Astrocyte (in vitro differentiated cells and primary cell): Measurements from ENCODE around the gene CDK8. TPM values are rescaled to one million over a fixed set of nuclear protein-coding genes. Genes with fewer than 3 reads are reported as not detected.

Experiments used
- DNase-seq: peaks from one replicate; pipeline ENCODE4 v3.0.0-alpha.2; 2010; ENCODE audit warnings: low read depth
- FAIRE-seq: peaks from 2 replicates; lab custom pipeline; 2011; peaks lifted over from hg19 to GRCh38; lab: Jason Lieb, UNC
- H2AFZ ChIP-seq: 2 replicates; pipeline ENCODE4 v1.6.0; 2012; ENCODE audit warnings: low read depth, low read length, inconsistent platforms
- H3K27ac ChIP-seq: 2 replicates; pipeline ENCODE4 v1.5.1; 2011; ENCODE audit warnings: low read depth, low read length, inconsistent platforms
- H3K27me3 ChIP-seq: 2 replicates; pipeline ENCODE4 v1.6.0; 2011; ENCODE audit warnings: low read length, inconsistent platforms; ENCODE audit not compliant: insufficient read depth
- H3K36me3 ChIP-seq: 2 replicates; pipeline ENCODE4 v1.5.1; 2011; ENCODE audit warnings: low read length, inconsistent platforms; ENCODE audit not compliant: insufficient read depth
- H3K4me1 ChIP-seq: 2 replicates; pipeline ENCODE4 v1.5.1; 2011; ENCODE audit warnings: low read length, inconsistent platforms; ENCODE audit not compliant: insufficient read depth
- H3K4me2 ChIP-seq: 2 replicates; pipeline ENCODE4 v1.6.0; 2012; ENCODE audit warnings: low read length, inconsistent platforms
- H3K4me3 ChIP-seq: 2 replicates; pipeline ENCODE4 v1.5.1; 2011; ENCODE audit warnings: low read depth, mild to moderate bottlenecking, low read length, inconsistent platforms; ENCODE audit not compliant: insufficient read depth
- H3K79me2 ChIP-seq: 2 replicates; pipeline ENCODE4 v1.6.0; 2012; ENCODE audit warnings: mild to moderate bottlenecking, low read length, inconsistent platforms; ENCODE audit not compliant: insufficient read depth
- H3K9ac ChIP-seq: 2 replicates; pipeline ENCODE4 v1.6.0; 2012; ENCODE audit warnings: mild to moderate bottlenecking, low read length, inconsistent platforms
- H3K9me3 ChIP-seq: 2 replicates; pipeline ENCODE4 v1.5.1; 2012; ENCODE audit warnings: low read depth, mild to moderate bottlenecking, low read length, inconsistent platforms; ENCODE audit not compliant: insufficient read depth
- H4K20me1 ChIP-seq: 2 replicates; pipeline ENCODE4 v1.6.0; 2012; ENCODE audit warnings: low read length, inconsistent platforms; ENCODE audit not compliant: insufficient read depth
- H3K27ac Mint-ChIP-seq: one replicate; pipeline ENCODE4 v1.8.0; 2021; ENCODE audit warnings: mild to moderate bottlenecking, mixed read lengths; ENCODE audit not compliant: unreplicated experiment
- H3K27me3 Mint-ChIP-seq: one replicate; pipeline ENCODE4 v1.8.0; 2021; ENCODE audit warnings: low read depth, mixed read lengths; ENCODE audit not compliant: unreplicated experiment
- H3K36me3 Mint-ChIP-seq: one replicate; pipeline ENCODE4 v1.8.0; 2021; ENCODE audit warnings: low read depth, mixed read lengths; ENCODE audit not compliant: unreplicated experiment
- H3K4me1 Mint-ChIP-seq: one replicate; pipeline ENCODE4 v1.8.0; 2021; ENCODE audit warnings: low read depth, mixed read lengths; ENCODE audit not compliant: unreplicated experiment
- H3K4me3 Mint-ChIP-seq: one replicate; pipeline ENCODE4 v1.8.0; 2021; ENCODE audit warnings: mild to moderate bottlenecking, moderate library complexity, mixed read lengths; ENCODE audit not compliant: unreplicated experiment
- H3K9me3 Mint-ChIP-seq: one replicate; pipeline ENCODE4 v1.8.0; 2021; ENCODE audit warnings: mild to moderate bottlenecking, mixed read lengths; ENCODE audit not compliant: unreplicated experiment
- CTCF ChIP-seq: IDR thresholded peaks from 2 replicates; pipeline ENCODE4 v1.5.1; 2011; ENCODE audit warnings: low read depth, mild to moderate bottlenecking, inconsistent platforms, low read length, moderate library complexity; ENCODE audit not compliant: insufficient read depth
- EZH2 ChIP-seq: IDR thresholded peaks from 2 replicates; pipeline ENCODE4 v1.6.1; 2012; ENCODE audit warnings: mild to moderate bottlenecking, low read length, inconsistent platforms; ENCODE audit not compliant: insufficient read depth
- total RNA-seq: library from RNA; stranded (reverse); gene quantifications from 2 replicates; pipeline ENCODE4 v1.2.1, GENCODE V29; 2021

CDK8 gene
- total RNA-seq, 1 donor from 2014 or later = 32.4 TPM

- FAIRE-seq (no peak), DNase-seq (no peak)
- H3K9me3 ChIP-seq = no peaks in the 10 kb centered on the region
- no peaks in the 10 kb centered on the region for H3K4me1 Mint-ChIP-seq
- no peak overlapping the region for H2AFZ ChIP-seq
- H3K36me3 ChIP-seq = no peaks in the 10 kb centered on the region
- H3K9ac ChIP-seq = no peak overlapping the region
- TF ChIP-seq EZH2 = no peak
- no peak for TF ChIP-seq CTCF
- no peaks in the 10 kb centered on the region for H3K9me3 Mint-ChIP-seq
- H3K4me3 Mint-ChIP-seq = no peak overlapping the region
- no peak overlapping the region for H3K27ac Mint-ChIP-seq
- peaks cover 2% of the 10 kb centered on the region for H3K36me3 Mint-ChIP-seq
- no peaks in the 10 kb centered on the region for H4K20me1 ChIP-seq
- H3K4me2 ChIP-seq = no peak overlapping the region
- H3K79me2 ChIP-seq = no peaks in the 10 kb centered on the region
- no peak overlapping the region for H3K27ac ChIP-seq
- no peak overlapping the region for H3K4me3 ChIP-seq
- peaks cover 5% of the 10 kb centered on the region for H3K27me3 Mint-ChIP-seq
- H3K4me1 ChIP-seq = no peaks in the 10 kb centered on the region
- H3K27me3 ChIP-seq = peaks cover 4% of the 10 kb centered on the region
These were observed 23.2 kb upstream of the CDK8 start for GRCh38 chr13:26230703-26231102.

GRCh38 chr13:26236296-26236695 is 17.6 kb upstream of the CDK8 start:
- H3K36me3 Mint-ChIP-seq = no peaks in the 10 kb centered on the region

More at GRCh38 chr13:26236296-26236695, 17.6 kb upstream of the CDK8 start:
- Histone ChIP-seq H3K9me3 (no peaks in the 10 kb centered on the region), H3K27ac (no peak overlapping the region), H3K4me1 (no peaks in the 10 kb centered on the region), H3K9ac (no peak overlapping the region), H3K79me2 (no peaks in the 10 kb centered on the region), H3K36me3 (no peaks in the 10 kb centered on the region), H4K20me1 (no peaks in the 10 kb centered on the region), H3K4me2 (no peak overlapping the region), H3K27me3 (peaks cover 2% of the 10 kb centered on the region), H2AFZ (no peak overlapping the region), H3K4me3 (no peak overlapping the region)
- FAIRE-seq (no peak), DNase-seq (peak; percentile 35)
- Mint-ChIP-seq H3K4me1 (no peaks in the 10 kb centered on the region), H3K9me3 (no peaks in the 10 kb centered on the region), H3K4me3 (no peak overlapping the region), H3K27me3 (peaks cover 1% of the 10 kb centered on the region), H3K27ac (no peak overlapping the region)
- TF ChIP-seq CTCF (no peak), EZH2 (no peak)
